CD4-positive, alpha-beta T cell treated with Interleukin-12 subunit alpha and Interleukin-12 subunit beta, for 1 hour (primary cell): ENCODE results near the gene DNAJB14.
"Not testable (repeated sequence)": the region's sequence is repeated elsewhere in the genome, so short reads cannot be mapped to it uniquely, and the experiment has no call there.

Experiments used
- DNase-seq: peaks from one replicate; pipeline ENCODE4 v3.0.0-alpha.2; 2020

The DNAJB14 gene

DNA sequence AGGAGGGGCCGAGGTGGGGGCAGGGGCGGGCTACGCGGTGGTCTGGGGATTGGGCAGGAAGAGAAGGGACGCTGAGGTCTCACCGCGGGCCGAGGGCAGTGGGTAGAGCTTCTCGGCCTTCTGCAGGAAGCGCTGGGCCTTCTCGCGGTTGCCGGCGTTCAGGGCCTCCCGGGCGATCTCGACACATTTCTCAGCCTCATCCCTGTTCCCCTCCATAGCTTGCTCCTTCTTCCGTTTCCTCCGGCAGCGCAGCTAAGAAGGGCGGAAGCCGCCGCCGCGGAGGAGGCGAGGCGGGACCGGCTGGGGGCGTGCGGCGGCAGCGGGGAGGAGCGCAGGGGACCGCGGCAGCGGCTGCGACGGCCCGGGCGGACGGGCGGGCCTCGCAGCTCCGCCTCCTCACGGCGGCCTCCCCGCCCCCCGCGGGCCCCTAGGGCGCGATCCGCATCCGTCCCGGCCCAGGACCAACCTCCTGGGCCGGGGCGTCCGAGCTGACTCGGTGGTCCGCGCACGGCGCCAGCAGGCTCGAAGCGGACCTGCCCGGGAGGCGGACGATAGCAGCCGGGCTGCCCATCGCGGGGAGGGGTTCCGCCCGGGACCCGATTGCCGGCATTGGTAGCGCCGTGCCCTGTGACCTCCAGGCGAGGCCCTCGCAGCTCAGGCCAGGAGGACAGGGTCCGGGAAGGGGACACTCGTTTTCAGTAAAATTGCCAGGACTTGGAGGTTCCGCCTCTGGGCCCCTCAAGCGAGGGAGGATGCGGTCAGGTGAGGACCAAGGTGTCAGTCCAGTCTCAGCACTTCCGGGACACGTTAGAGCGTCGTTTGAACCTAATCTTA, at the start of gene DNAJB14:
Gene DNAJB14, minus strand, starts transcription at position 263 of the 834 bp plus-strand sequence. Its CDS starts 47 bp downstream, at position 216.
- peak; percentile 85 for DNase-seq

DNA sequence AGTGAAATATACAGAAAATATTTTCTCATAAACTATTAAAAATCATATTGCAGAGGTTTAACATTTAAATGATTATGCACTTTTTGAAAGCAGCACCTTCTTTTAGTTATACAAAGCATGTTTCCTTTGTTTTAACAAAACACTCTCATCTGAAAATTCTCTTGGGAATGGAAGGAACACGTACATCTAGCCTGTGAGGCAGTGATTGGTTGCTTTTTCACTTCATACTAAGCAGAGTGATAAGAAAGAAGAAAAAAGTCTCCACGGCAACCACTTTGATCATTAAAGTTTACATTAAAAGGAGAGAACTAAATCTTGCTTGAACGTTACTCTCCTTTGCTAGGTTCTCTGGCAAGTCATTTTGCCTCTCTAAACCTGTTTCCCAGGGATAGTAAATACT, 45.3 kb upstream of the DNAJB14 start:
- no peak for DNase-seq

DNA sequence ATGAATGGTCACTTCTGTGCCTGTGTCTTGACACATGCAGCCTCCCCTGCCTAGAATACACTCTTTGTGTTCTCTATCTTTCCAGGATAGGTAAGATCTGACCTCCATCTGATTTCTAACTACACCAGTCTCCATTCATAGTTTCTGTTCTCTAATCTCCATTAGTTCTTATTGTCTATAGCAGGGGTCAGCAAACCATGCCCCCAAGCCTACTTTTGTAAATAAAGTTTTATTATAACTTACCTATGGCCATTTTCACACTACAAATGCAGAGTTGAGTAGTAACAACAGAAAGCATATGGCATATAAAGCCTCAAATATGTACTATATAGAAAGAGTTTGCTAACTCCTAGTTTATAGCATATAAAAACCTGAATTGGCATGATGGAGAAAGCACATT, 41.3 kb upstream of the DNAJB14 start:
- no peak for DNase-seq

DNA sequence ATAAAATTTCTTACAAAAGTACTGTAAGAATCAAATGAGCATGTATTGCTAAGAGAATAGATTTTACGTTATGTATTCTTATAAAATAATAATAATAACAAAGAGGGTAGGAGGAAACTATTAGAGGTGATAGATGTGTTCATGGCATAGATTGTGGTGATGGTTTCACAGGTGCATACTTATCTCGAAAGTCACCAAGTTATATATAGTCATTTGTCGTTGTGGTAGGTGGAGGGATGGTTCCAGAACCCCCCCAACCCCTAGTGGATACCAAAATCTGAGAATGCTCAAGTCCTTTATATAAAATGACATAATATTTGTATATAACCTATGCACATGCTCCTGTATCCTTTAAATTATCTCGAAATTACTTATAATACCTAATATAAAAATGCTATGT, 40.4 kb upstream of the DNAJB14 start:
- DNase-seq = no peak

GRCh38 chr4:99983289-99983943, 37.0 kb upstream of the DNAJB14 start:
- no peak for DNase-seq

- no peak for DNase-seq
Measured at GRCh38 chr4:99979872-99980271, 33.5 kb upstream of the DNAJB14 start.

DNA sequence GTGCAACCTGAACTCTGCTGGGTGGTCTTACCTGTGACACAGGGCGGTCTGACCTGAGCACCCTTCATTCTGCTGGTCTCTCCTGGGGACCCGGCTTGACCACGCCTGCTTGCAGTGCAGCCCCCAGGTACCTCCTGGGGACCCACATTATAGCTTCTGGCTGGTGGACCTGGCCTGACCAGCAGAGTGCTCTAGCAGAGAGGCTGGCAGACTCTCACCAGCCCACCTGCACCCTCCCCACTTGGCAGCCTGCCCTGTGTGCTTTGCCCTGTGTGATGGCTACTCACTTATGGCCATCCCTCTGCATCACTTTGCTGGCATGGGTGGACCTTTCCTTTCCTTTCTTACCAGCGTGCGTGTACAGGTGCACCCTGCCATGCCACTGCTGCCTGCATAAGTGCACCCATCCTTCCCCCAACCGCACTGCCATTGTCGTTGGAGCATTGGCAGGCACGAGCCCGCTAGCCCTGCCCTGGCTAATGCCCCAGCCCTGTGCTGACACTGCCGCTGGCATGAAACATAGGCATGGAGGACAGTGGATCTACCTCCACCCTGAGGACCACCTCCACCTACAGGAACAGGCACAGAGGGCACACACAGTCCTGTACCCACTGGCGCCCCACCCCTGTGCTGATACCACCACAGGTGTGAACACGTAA, 25.2 kb upstream of the DNAJB14 start:
- DNase-seq = no peak

DNA sequence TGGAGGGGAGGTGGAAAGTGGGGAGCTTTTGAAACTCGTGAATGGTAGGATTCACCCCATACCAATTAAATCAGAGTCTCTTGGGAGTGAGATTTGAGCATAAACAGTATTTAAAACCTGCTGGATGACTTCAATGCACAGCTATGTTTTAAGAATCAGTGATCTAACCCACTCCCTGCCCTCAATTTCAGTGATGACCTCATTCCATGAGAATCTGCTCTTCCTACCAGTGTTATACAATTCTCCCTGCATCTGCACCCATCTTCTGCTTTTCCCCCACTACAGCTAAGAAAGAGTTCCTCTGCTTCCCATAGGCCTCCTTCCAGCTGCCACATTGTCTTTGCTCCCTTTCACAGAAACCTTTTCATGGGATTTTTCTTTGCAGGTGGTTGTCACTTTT, 21.9 kb upstream of the DNAJB14 start:
- no peak for DNase-seq

GRCh38 chr4:99966692-99967091, 20.3 kb upstream of the DNAJB14 start:
- DNase-seq = no peak

DNA sequence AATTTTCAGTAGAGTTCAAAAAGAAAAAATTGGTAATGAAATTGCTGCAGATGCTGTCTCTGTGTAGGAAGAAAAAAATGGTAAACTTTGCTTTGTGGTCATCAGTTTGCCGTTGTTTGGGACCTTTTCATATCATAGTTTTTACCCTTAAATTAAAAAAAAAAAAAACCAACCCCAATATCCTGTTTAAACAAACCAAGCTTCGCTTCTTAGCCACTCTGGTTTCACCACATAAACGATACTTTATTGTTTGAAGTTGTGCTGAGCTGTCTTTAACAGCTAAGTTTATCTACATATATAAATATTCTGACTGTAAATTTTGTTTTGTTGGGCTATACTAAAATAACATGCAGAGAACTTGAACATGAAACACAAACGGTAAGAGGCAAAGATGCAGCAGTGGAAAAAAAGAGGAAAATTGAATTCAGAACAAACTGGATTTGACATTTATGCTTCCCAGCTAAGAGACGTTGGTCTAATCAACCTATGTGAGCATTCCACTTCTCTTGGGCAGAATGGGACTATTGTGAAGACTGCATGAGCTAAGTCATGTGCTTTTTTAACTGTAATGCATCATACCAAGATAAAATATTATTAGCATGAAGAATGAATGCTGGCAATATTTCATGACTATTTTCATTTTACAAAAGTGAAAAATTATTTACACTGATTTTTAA, 19.4 kb upstream of the DNAJB14 start:
- DNase-seq = peak; percentile 23

- DNase-seq = no peak
Measured at GRCh38 chr4:99965173-99965572, 18.8 kb upstream of the DNAJB14 start.

GRCh38 chr4:99961711-99962110, 15.3 kb upstream of the DNAJB14 start:
- DNase-seq = no peak

GRCh38 chr4:99960648-99961047, 14.2 kb upstream of the DNAJB14 start:
- DNase-seq = no peak

DNA sequence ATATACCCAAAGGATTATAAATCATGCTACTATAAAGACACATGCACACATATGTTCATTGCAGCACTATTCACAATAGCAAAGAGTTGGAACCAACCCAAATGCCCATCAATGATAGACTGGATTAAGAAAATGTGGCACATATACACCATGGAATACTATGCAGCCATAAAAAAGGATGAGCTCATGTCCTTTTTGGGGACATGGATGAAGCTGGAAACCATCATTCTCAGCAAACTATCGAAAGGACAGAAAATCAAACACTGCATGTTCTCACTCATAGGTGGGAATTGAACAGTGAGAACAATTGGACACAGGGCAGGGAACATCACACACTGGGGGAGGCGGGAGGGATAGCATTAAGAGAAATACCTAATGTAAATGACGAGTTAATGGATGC, 11.8 kb upstream of the DNAJB14 start:
- not testable (repeated sequence) for DNase-seq

DNA sequence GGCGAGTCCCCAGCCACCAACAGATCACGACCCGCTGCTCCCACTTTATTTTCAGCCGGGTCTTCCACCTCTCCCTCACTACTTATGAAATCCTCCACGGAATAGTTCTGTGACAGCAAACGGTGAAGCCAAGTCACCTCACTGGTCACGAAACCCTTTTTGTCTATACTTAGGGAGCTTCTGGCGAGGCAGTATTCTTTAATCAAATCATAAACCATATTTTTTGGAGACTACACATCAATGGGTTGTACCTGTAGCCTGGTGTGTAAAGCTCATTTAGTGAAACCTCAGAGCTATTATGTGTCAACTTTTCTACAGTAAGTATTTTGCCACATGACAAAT, 4.5 kb upstream of the DNAJB14 start:
- DNase-seq = no peak

GRCh38 chr4:99949999-99950912, 3.8 kb upstream of the DNAJB14 start, which contains the start of gene H2AZ1:
Gene H2AZ1 (minus strand): TSS chr4:99950275. CDS start chr4:99950170, 105 bp downstream.
- DNase-seq = peak; percentile 98

- peak; percentile 92 for DNase-seq
Measured at GRCh38 chr4:99949034-99949998, 2.9 kb upstream of the DNAJB14 start.

GRCh38 chr4:99947608-99948007, 1.2 kb upstream of the DNAJB14 start:
- DNase-seq = no peak

DNA sequence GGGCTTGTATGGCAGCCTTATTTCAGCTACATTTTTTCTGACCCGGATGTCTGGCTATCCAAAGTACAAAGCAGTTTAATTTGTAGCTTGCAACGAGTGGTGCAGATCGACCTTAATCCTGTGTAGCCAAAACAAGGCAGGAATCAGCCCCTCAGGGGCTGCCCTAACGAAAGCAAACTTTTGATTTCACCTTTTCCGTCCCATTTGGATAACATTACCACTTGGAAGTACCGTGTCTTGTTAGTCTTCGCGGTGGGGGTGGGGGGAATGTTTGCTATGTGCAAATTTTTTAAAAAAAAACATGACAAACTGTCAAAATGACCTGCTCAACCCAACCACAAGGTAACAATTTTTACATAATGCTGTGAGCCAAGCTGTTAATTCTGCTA, 766 bp upstream of the DNAJB14 start:
- no peak for DNase-seq

GRCh38 chr4:99945718-99946355, 581 bp downstream of the DNAJB14 start:
- no peak for DNase-seq
